Measurements from ENCODE around the gene TBCK. TPM values are rescaled to one million over a fixed set of nuclear protein-coding genes. Genes with fewer than 3 reads are reported as not detected.

The TBCK gene
- total RNA-seq, 1 donor: 68.8 TPM

DNA sequence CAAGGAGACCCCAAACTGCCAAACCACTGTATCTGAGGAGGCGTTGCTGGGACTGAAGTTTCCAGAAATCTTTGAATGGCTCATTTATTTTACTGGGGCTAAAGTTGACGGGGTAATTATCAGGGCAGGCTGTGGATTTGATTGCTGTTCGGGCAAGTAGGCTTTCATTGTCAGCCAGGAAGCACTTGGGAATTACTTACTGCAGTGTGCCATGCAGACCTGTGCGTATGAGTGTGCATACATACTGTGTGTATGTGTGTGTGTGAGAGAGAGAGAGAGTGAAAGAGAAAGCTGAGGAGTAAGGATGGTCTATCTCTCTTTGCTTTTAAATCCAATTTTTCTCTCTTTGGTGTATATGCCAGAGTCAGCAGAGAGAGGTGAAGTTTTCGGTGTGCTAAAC is 298.0 kb downstream of the TBCK start:
- Histone ChIP-seq H3K9me3 (ENCODE audit: low read depth, low read length) (no peaks in the 10 kb centered on the region), H3K27me3 (ENCODE audit: insufficient read depth, low read length) (no peaks in the 10 kb centered on the region), H3K4me3 (ENCODE audit: insufficient read depth, low read length) (no peak overlapping the region), H3K36me3 (ENCODE audit: insufficient read depth, low read length) (no peaks in the 10 kb centered on the region), H3K4me1 (ENCODE audit: insufficient read depth, low read length) (peaks cover 12% of the 10 kb centered on the region), H2AFZ (ENCODE audit: low read length) (peak overlapping the region; percentile 2), H4K20me1 (ENCODE audit: insufficient read depth, low read length) (no peaks in the 10 kb centered on the region), H3K79me2 (ENCODE audit: insufficient read depth, low read length) (no peaks in the 10 kb centered on the region), H3K27ac (ENCODE audit: low read depth, low read length) (no peak overlapping the region), H3K4me2 (ENCODE audit: insufficient read depth, low read length) (peak overlapping the region; percentile 19)
- no peak for DNase-seq (ENCODE audit: insufficient read length, low spot score, missing footprints)
- no peak for TF ChIP-seq CTCF (IDR thresholded peaks at IDR 0.05; ENCODE audit: extremely low read depth, low read depth, low read length)

GRCh38 chr4:106011387-106011786 is 304.6 kb downstream of the TBCK start:
- Histone ChIP-seq H3K9me3 (ENCODE audit: low read depth, low read length) (peaks cover 3% of the 10 kb centered on the region), H3K36me3 (ENCODE audit: insufficient read depth, low read length) (no peaks in the 10 kb centered on the region), H4K20me1 (ENCODE audit: insufficient read depth, low read length) (no peaks in the 10 kb centered on the region), H3K79me2 (ENCODE audit: insufficient read depth, low read length) (no peaks in the 10 kb centered on the region), H3K4me2 (ENCODE audit: insufficient read depth, low read length) (no peak overlapping the region), H2AFZ (ENCODE audit: low read length) (no peak overlapping the region), H3K27me3 (ENCODE audit: insufficient read depth, low read length) (no peaks in the 10 kb centered on the region), H3K4me3 (ENCODE audit: insufficient read depth, low read length) (no peak overlapping the region), H3K27ac (ENCODE audit: low read depth, low read length) (no peak overlapping the region), H3K4me1 (ENCODE audit: insufficient read depth, low read length) (no peaks in the 10 kb centered on the region)
- no peak for TF ChIP-seq CTCF (IDR thresholded peaks at IDR 0.05; ENCODE audit: extremely low read depth, low read depth, low read length)
- DNase-seq (ENCODE audit: insufficient read length, low spot score, missing footprints): no peak

GRCh38 chr4:106010761-106011160 is 305.2 kb downstream of the TBCK start:
- no peaks in the 10 kb centered on the region for H3K27me3 ChIP-seq (ENCODE audit: insufficient read depth, low read length)
- DNase-seq (ENCODE audit: insufficient read length, low spot score, missing footprints): no peak
- TF ChIP-seq CTCF (IDR thresholded peaks at IDR 0.05; ENCODE audit: extremely low read depth, low read depth, low read length): no peak

GRCh38 chr4:106002994-106003393 is 313.0 kb downstream of the TBCK start:
- no peak for TF ChIP-seq CTCF (IDR thresholded peaks at IDR 0.05; ENCODE audit: extremely low read depth, low read depth, low read length)
- no peak overlapping the region for H2AFZ ChIP-seq (ENCODE audit: low read length)
- H3K4me3 ChIP-seq (ENCODE audit: insufficient read depth, low read length): no peak overlapping the region
- H3K4me1 ChIP-seq (ENCODE audit: insufficient read depth, low read length): no peaks in the 10 kb centered on the region
- no peaks in the 10 kb centered on the region for H3K9me3 ChIP-seq (ENCODE audit: low read depth, low read length)
- peaks cover 7% of the 10 kb centered on the region for H3K27me3 ChIP-seq (ENCODE audit: insufficient read depth, low read length)
- H3K79me2 ChIP-seq (ENCODE audit: insufficient read depth, low read length): no peaks in the 10 kb centered on the region
- H3K4me2 ChIP-seq (ENCODE audit: insufficient read depth, low read length): no peak overlapping the region
- no peak overlapping the region for H3K27ac ChIP-seq (ENCODE audit: low read depth, low read length)
- H3K36me3 ChIP-seq (ENCODE audit: insufficient read depth, low read length): no peaks in the 10 kb centered on the region
- H4K20me1 ChIP-seq (ENCODE audit: insufficient read depth, low read length): no peaks in the 10 kb centered on the region
- no peak for DNase-seq (ENCODE audit: insufficient read length, low spot score, missing footprints)

More at GRCh38 chr4:106010761-106011160, 305.2 kb downstream of the TBCK start:
- Histone ChIP-seq H3K4me2 (ENCODE audit: insufficient read depth, low read length) (no peak overlapping the region), H2AFZ (ENCODE audit: low read length) (no peak overlapping the region), H3K4me1 (ENCODE audit: insufficient read depth, low read length) (no peaks in the 10 kb centered on the region), H3K4me3 (ENCODE audit: insufficient read depth, low read length) (no peak overlapping the region), H4K20me1 (ENCODE audit: insufficient read depth, low read length) (no peaks in the 10 kb centered on the region), H3K9me3 (ENCODE audit: low read depth, low read length) (peaks cover 3% of the 10 kb centered on the region), H3K79me2 (ENCODE audit: insufficient read depth, low read length) (no peaks in the 10 kb centered on the region), H3K36me3 (ENCODE audit: insufficient read depth, low read length) (no peaks in the 10 kb centered on the region), H3K27ac (ENCODE audit: low read depth, low read length) (no peak overlapping the region)

Data from osteoblast (primary cell).